Mucosa of stomach (tissue), 1 donor: ENCODE data around the gene DOP1A.

Experiments
- H3K27me3 ChIP-seq: one replicate; pipeline ENCODE4 v1.7.0; 2013; ENCODE audit warnings: mild to moderate bottlenecking, low read length; ENCODE audit not compliant: control insufficient read depth, insufficient read depth
- H3K36me3 ChIP-seq: one replicate; pipeline ENCODE4 v1.7.0; 2013; ENCODE audit warnings: low read length; ENCODE audit not compliant: control insufficient read depth, insufficient read depth
- H3K4me1 ChIP-seq: one replicate; pipeline ENCODE4 v1.7.0; 2013; ENCODE audit warnings: mild to moderate bottlenecking, low read length; ENCODE audit not compliant: control insufficient read depth, insufficient read depth
- H3K4me3 ChIP-seq: one replicate; pipeline ENCODE4 v1.7.0; 2013; ENCODE audit warnings: low read length
- H3K9ac ChIP-seq: one replicate; pipeline ENCODE4 v1.7.0; 2013; ENCODE audit warnings: mild to moderate bottlenecking, low read length, moderate library complexity
- H3K9me3 ChIP-seq: one replicate; pipeline ENCODE4 v1.7.0; 2013; ENCODE audit warnings: mild to moderate bottlenecking, low read length, moderate library complexity; ENCODE audit not compliant: control insufficient read depth
- donor health status: Pancreatic carcinoma.

The DOP1A gene

GRCh38 chr6:83055366-83055964, 12.0 kb upstream of the DOP1A start:
- no peaks in the 10 kb centered on the region for H3K27me3 ChIP-seq
- no peaks in the 10 kb centered on the region for H3K4me1 ChIP-seq
- no peak overlapping the region for H3K9ac ChIP-seq
- H3K4me3 ChIP-seq, result no peak overlapping the region
- no peaks in the 10 kb centered on the region for H3K36me3 ChIP-seq
- no peaks in the 10 kb centered on the region for H3K9me3 ChIP-seq

DNA sequence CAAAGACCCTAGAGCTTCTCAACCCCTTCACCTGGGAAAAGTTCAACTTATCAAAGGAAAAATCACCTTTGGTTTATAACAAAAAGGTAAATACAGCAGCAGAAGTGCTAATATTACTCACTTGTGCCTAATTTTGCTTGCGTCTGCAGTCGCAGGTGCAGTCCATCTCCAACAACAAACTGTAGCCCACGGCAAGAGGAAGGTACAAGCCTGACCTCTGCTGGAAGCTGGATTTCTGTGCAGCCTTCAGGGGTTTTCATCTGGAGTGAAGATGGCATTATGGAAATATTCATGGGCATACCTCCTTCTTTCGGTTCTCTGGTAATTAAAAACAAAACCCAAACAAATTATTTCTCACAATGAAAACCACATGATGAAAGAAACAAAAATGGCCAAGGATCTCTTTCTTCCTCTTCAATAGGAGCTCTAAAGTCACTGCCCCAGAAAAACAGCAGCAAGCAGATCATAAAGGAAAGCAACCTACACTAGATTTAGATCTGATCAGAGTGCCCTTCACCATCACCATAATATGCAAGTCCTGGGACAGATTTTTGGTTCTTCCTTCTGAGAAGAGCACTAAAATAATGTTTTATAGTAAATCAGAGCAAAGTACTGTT, 9.7 kb upstream of the DOP1A start:
- H3K9ac ChIP-seq, result no peak overlapping the region
- H3K27me3 ChIP-seq, result no peaks in the 10 kb centered on the region
- no peak overlapping the region for H3K4me3 ChIP-seq
- H3K9me3 ChIP-seq, result no peaks in the 10 kb centered on the region
- no peaks in the 10 kb centered on the region for H3K4me1 ChIP-seq
- H3K36me3 ChIP-seq, result no peaks in the 10 kb centered on the region

GRCh38 chr6:83061190-83061589, 6.3 kb upstream of the DOP1A start:
- Histone ChIP-seq H3K27me3 (no peaks in the 10 kb centered on the region), H3K36me3 (no peaks in the 10 kb centered on the region), H3K9ac (no peak overlapping the region), H3K4me1 (no peaks in the 10 kb centered on the region), H3K9me3 (no peaks in the 10 kb centered on the region), H3K4me3 (no peak overlapping the region)

DNA sequence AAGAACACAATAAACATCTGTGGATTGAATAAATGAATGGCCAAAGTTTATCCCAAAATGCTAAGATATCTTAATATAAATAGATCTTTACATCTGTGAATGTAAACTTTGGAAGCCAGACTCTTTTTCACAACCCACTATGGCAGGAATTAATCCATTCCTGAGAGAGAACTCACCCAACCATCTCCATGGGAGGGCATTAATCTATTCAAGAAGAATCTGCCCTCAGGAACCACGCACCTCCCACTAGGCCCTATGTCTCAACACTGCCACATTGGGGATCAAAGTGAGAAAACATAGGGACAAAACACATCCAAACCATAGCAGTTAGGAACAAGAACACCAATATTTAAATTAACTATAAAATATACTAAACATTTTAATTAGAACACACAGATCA, 5.2 kb upstream of the DOP1A start:
- Histone ChIP-seq H3K9ac (no peak overlapping the region), H3K36me3 (no peaks in the 10 kb centered on the region), H3K9me3 (no peaks in the 10 kb centered on the region), H3K4me1 (no peaks in the 10 kb centered on the region), H3K27me3 (no peaks in the 10 kb centered on the region), H3K4me3 (no peak overlapping the region)

GRCh38 chr6:83065511-83066192, 1.8 kb upstream of the DOP1A start, which contains the start of gene UBE3D:
UBE3D (minus strand) TSS chr6:83065841; CDS start chr6:83065718, 123 bp downstream.
- H3K9ac ChIP-seq, result peak within 1 kb of the TSS; percentile 69
- H3K4me3 ChIP-seq, result peak within 1 kb of the TSS; percentile 64
- H3K27me3 ChIP-seq, result no peaks in the 10 kb centered on the region
- H3K36me3 ChIP-seq, result no peaks in the 10 kb centered on the region
- peaks cover 8% of the 10 kb centered on the region for H3K4me1 ChIP-seq
- H3K9me3 ChIP-seq, result no peaks in the 10 kb centered on the region

GRCh38 chr6:83068616-83069015, 1.1 kb downstream of the DOP1A start:
- Histone ChIP-seq H3K4me3 (peak overlapping the region; percentile 71), H3K36me3 (no peaks in the 10 kb centered on the region), H3K9me3 (no peaks in the 10 kb centered on the region), H3K9ac (peak overlapping the region; percentile 90), H3K27me3 (no peaks in the 10 kb centered on the region), H3K4me1 (peaks cover 8% of the 10 kb centered on the region)

DNA sequence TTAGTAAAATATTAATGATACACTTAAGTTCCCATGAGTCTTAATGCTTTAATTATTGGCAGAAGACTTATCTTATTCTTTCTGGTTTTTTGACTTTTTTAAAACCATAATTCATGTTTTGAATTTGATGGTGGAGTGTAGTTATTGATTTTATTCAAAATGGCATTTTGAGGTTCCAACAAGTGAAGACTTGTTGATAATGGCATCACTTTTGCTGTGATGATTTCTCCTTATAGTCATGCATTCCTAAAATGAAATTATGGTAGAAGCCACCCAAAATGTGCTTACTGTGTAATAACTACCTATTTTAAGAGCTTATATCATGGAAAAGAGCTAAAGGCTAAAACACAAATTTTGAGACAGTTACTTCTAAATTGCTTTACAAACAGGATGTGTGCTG, 2.2 kb downstream of the DOP1A start:
- Histone ChIP-seq H3K4me1 (peaks cover 8% of the 10 kb centered on the region), H3K9me3 (no peaks in the 10 kb centered on the region), H3K9ac (no peak overlapping the region), H3K4me3 (no peak overlapping the region), H3K36me3 (no peaks in the 10 kb centered on the region), H3K27me3 (no peaks in the 10 kb centered on the region)

DNA sequence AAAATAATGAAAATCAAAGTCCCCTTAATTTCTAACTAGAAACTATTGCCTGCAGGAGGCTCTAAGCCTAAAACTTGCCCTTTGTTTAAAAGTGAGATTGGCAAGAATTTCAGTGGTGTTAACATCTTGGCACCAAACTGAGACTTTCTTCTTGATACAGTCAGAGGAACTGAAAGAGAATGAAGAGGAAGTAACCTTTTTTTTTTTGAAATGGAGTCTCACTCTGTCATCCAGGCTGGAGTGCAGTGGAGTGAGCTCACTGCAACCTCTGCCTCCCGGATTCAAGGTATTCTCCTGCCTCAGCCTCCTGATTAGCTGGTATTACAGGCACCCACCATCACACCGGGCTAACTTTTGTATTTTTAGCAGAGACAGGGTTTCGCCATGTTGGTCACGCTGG, 3.6 kb downstream of the DOP1A start:
- H3K4me3 ChIP-seq, result no peak overlapping the region

GRCh38 chr6:83071707-83072106, 4.2 kb downstream of the DOP1A start:
- peaks cover 8% of the 10 kb centered on the region for H3K4me1 ChIP-seq
- no peak overlapping the region for H3K4me3 ChIP-seq
- no peaks in the 10 kb centered on the region for H3K27me3 ChIP-seq
- no peaks in the 10 kb centered on the region for H3K36me3 ChIP-seq
- no peak overlapping the region for H3K9ac ChIP-seq
- H3K9me3 ChIP-seq, result no peaks in the 10 kb centered on the region

More for the DNA sequence above, 3.6 kb downstream of the DOP1A start:
- Histone ChIP-seq H3K9ac (no peak overlapping the region), H3K36me3 (no peaks in the 10 kb centered on the region), H3K27me3 (no peaks in the 10 kb centered on the region), H3K9me3 (no peaks in the 10 kb centered on the region), H3K4me1 (peaks cover 8% of the 10 kb centered on the region)

GRCh38 chr6:83072726-83073125, 5.3 kb downstream of the DOP1A start:
- Histone ChIP-seq H3K9me3 (no peaks in the 10 kb centered on the region), H3K4me3 (no peak overlapping the region), H3K36me3 (no peaks in the 10 kb centered on the region), H3K27me3 (no peaks in the 10 kb centered on the region), H3K4me1 (peaks cover 8% of the 10 kb centered on the region), H3K9ac (no peak overlapping the region)

- Histone ChIP-seq H3K4me3 (no peak overlapping the region), H3K9ac (no peak overlapping the region), H3K27me3 (no peaks in the 10 kb centered on the region), H3K9me3 (no peaks in the 10 kb centered on the region), H3K36me3 (no peaks in the 10 kb centered on the region), H3K4me1 (peaks cover 5% of the 10 kb centered on the region)
Observed at GRCh38 chr6:83073615-83074014, 6.1 kb downstream of the DOP1A start.

GRCh38 chr6:83083476-83083875, 16.0 kb downstream of the DOP1A start:
- no peaks in the 10 kb centered on the region for H3K36me3 ChIP-seq
- no peak overlapping the region for H3K9ac ChIP-seq
- no peaks in the 10 kb centered on the region for H3K9me3 ChIP-seq
- no peaks in the 10 kb centered on the region for H3K27me3 ChIP-seq
- H3K4me3 ChIP-seq, result no peak overlapping the region
- H3K4me1 ChIP-seq, result no peaks in the 10 kb centered on the region
